ENCODE measurements around the gene BLNK.
"Not testable (repeated sequence)": the region's sequence is repeated elsewhere in the genome, so short reads cannot be mapped to it uniquely, and the experiment has no call there.

BLNK gene

GRCh38 chr10:96218826-96219225 is 52.5 kb downstream of the BLNK start:
- DNase-seq: no peak

DNA sequence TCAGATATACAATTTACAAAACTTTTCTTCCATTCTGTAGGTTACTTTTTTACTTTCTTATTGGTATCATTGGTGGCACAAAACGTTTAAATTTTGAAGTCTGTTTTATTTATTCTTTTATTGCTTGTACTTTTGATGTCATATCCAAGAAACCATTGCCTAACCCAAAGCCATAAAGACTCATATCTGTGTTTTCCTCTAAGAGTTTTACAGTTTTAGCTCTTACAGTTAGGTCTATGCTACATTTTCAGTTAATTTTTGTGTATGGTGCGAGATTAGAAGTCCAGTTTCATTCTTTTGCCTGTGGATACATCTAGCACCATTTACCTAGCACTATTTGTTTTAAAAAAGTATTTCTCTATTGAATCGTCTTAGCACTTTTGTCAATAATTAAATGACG is 53.7 kb downstream of the BLNK start:
- no peak for DNase-seq

DNA sequence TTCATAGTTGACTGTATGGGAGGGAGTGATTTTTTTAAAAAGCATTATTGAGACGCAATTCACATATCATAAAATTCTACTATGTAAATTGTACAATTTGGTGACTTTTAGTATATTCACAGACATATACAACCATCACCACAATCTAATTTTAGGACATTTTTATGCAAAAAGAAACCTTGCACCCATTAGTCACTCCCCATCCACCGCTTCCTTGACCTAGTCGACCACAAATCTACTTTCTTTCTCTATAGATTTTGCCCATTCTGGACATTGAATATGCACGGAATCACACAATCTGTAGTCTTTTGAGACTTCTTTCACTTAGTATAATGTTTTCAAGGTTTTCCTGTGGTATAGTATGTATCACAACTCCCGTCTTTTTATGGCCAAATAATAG is 54.6 kb downstream of the BLNK start:
- no peak for DNase-seq

- DNase-seq: no peak
Observed at GRCh38 chr10:96212911-96213310, 58.5 kb downstream of the BLNK start.

DNA sequence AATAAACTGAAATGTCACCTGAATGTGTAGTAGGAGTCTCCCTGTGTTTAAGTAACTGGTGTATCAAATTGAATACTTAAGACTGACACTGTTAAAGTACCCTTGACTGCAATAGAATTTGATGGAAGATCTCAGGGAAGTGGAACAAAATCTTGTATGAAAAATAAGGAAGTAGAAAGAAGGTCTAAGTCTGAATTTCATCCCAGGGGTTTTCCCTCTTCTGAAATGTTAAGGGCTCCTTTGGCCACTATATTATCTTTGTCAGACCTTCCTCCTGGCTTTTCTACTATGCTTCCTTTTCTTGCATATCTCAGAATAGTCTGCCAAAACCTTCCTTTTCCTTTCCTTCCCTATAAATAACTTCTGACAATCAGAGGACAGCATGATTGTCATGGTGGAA is 59.6 kb downstream of the BLNK start:
- DNase-seq: no peak

DNA sequence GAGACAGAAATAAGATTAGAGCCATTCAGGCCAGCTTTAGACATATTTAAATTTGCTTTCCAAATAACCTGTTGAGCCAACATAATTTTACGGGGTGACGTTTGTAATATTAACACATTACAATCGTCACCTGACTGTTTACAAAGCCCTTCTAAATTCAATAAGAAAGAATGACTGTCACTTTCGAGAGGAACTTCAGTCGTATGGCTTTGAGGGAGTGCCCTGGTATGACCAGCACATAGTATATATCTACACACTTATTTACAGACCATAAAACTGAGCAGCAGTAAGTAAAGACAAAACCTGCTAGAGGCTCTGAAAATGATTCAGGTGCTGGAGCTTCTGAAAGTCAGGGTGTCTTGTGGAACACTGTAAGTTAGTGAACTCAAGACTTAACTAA is 62.4 kb downstream of the BLNK start:
- DNase-seq: no peak

DNA sequence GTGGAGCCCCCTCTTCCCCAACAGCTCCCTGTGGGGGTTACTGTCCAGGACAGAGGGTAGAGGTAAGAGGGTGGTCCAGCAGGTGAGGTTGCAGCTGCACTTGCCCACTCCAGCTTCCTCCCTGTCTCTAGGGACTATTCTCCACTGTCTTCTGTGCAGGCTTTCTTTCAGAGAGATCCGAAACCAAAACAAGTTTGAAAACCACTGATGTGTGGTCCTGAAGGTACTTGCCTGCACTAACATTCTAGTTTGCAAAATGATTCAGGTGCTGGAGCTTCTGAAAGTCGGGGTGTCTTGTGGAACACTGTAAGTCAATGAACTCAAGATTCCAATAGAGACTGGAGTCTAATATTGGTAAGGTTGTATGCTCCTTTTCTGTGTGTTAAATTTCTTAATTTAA is 63.1 kb downstream of the BLNK start:
- no peak for DNase-seq

DNA sequence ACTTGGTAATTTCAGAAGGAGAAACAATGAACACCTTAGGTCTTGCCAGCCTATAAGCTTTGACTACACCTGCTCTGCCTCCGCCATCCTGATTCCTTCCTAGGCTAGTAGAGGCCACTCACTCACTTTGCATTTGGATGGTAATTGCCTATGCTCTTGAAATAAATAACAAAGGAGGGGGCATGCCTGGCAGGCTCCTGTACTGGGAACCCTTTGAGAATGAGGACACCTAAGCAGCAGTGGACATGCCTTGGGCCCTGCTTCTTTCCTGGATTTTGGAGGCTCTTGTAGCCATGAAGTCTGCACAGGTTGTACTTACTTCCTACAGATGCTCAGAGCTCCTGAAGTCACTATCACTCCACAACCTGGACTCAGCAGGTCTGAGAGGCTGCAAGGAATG is 65.8 kb downstream of the BLNK start:
- no peak for DNase-seq

DNA sequence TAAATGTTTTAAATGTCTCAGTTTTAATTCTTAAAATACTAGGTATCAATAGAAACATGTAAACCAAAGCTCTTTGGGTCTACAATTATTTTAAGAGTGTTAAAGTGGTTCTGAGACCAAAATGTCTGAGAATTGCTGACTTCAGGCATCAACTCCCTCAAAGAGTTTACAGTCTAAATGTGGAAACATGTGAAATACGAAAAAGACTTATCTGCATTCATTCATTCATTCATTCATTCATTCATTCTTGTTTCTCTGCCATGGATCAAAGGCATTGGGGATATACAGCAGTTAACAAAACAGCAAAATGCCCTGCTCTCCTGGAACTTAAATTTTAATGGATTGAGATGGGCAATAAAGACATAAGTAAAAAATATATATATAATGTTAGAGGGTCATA is 69.8 kb downstream of the BLNK start:
- no peak for DNase-seq

DNA sequence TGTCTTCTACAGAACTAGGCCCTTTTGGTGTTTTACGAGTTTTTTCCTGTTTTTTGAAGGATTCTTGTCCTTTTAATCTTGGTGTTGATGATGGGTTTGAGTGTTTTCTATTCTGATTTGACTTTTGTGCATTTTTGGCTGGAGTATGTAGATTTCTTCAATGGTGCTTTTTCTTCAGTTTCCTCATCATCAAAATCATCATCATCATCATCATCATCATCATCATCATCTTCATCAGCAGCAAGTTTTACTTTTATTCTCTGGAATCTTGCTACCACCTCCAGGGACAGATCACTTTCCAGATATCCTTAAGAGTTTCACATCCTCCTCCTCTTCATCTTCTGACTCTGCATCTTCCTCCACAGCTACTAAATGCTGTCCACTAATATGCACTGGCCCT is 81.9 kb downstream of the BLNK start:
- DNase-seq: not testable (repeated sequence)

DNA sequence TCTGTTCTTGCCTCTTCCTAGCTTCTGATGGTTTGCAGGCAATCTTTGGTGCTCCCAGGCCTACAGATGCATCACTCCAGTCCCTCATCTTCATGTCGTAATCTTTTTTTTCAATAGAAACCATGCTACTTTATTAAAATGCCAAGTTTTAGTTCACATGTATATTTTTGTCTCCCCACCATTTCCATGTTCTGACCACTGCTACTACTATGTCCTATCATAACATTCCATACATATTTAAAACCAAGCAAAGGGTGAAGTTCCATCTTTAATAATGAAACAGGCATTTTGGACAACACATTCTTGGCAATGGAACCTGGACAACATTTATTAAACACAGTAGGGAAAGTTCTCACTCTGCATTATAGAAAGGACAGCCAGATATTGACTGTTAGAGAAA is 82.5 kb downstream of the BLNK start:
- DNase-seq: no peak

DNA sequence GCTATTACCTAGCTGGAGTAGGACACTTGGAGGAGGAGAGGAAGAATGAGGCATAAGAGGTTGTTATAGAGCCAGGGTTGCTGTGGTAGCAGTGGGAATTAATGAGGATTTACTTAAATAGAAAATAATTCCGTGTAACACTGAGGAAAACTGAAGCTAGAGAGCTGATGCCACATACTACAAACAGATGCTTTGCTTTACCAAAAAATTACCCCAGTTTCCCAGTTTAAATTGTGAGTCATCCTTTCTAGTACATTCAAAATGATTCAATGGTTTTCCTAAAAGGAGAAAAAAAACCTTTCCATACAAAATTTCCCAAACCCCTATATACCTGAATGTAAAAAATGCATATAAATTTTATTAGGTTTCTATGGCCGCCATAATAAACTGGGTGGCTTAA is 82.9 kb downstream of the BLNK start:
- no peak for DNase-seq

- no peak for DNase-seq
Observed at GRCh38 chr10:96176985-96177384, 94.4 kb downstream of the BLNK start.

GRCh38 chr10:96172666-96173065 is 98.7 kb downstream of the BLNK start:
- DNase-seq: no peak

DNA sequence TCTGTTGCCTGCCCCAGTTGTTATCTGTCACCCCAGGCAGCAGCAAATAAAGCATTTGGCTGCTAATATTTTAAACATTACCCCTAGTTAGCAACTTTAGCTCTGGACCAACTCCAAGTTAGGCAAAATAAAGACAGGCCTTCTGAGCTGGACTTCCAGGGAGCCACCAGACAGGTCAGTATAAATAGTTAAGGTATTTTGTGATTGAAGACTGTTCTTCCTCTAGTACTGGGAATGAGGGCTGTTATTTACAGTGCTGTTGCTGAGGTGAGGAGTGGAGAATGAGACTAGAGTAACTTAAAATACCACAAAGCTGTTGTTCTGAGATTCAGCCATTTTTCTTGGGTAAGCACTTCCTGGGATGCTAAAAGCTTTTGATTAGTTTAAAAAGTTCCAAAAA is 101.1 kb downstream of the BLNK start:
- no peak for DNase-seq

DNA sequence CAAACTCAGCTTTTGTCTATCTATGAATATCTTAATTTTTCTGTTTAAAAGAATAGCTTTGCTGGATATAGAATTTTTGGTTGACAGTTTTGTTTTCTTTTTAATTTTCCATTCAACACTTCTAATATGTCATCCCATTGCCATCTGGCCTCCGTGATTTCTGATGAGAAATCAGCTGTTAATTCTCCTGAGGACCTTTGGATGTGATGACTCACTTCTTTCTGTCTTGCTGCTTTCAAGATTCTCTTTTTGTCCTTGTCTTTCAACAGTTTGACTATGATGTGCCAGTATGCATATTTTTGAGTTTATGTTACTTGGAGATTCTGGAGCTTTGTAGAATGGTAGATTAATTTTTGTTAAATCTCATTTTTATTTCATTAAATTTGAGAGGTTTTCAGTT is 102.8 kb downstream of the BLNK start:
- DNase-seq: no peak

DNA sequence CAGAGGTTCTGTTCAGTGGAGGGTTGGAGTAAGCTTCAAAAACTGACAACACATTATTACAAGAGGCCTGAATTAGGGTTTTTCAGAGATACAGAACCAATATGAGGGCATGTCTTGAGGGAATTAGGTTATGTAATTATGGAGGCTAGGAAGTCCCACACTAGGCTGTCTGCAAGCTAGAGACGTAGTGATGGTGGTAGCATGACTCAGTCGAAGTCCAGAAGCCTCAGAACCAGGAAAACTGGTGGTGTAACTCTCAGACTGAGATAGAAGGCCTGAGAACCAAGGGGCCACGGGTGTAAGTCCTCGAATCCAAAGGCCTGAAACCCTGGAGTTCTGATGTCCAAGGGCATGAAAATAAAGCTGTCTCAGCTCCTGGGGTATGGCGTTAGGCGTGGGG is 105.6 kb downstream of the BLNK start:
- no peak for DNase-seq

DNA sequence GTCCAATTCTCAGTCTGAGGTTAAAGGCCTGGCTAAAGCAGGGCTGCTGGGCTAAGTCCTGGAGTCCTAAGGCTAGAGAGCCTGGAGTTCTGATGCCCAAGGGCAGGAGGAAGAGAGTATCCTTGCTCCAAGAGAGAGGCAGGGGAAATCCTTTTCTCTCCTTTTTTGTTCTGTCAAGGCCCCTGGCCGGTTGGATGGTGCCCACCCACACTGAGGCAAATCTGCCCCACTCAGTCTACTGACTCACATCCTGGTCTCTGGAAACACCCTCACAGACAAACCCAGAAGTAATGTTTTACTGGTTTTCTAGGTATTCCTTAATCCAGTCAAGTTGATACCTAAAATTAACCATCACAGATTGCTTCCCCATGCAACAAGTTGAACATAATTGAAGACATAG is 118.3 kb downstream of the BLNK start:
- DNase-seq: no peak

GRCh38 chr10:96152437-96152836 is 118.9 kb downstream of the BLNK start:
- DNase-seq: no peak

Data from CD4-positive, alpha-beta T cell treated with Interleukin-12 subunit alpha and Interleukin-12 subunit beta, for 1 hour (primary cell).